Endometrial microvascular endothelial cells (primary cell): Measurements from ENCODE around the gene NFYA. TPM values are rescaled to one million over a fixed set of nuclear protein-coding genes. Genes with fewer than 3 reads are reported as not detected.

Experiments used
- in situ Hi-C: cut with HindIII; loops from 2 replicates; pipeline ENCODE4 v1.10.0; 2017; ENCODE audit warnings: low sequenced_read_pairs, low pct_unique_long_range_greater_than_20kb; ENCODE audit errors: inconsistent ontology term
- total RNA-seq: library from RNA; depleted of rRNA; stranded (reverse); fragments of >200 nt; gene quantifications from one replicate; pipeline ENCODE4 v1.2.3, GENCODE V29; 2015; ENCODE audit errors: inconsistent ontology term

The NFYA gene
- 18.7 TPM for total RNA-seq

DNA sequence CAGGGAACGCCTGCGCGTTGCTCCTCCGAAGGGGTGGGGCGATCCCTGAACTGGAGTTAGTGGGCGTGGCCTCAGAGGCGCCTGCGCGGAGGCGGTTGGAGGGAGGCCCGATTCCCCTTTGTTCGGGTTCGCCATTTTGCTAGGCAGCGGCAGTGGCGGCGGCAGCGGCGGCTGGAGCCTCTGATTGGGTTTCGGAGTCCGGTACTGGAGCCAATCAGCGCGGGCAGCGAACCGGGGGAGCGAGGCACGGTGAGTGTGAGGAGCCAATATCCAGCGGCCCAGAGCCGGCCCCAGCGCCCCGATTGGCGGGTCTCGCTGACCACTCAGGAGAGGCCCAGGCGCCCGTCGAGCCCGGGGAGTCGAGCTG is at the start of gene NFYA:
Gene NFYA (plus strand): TSS at position 139 of the 367 bp plus-strand sequence. CDS start 6,116 bp downstream, outside the sequence.
- in situ Hi-C loops = no loop called here

DNA sequence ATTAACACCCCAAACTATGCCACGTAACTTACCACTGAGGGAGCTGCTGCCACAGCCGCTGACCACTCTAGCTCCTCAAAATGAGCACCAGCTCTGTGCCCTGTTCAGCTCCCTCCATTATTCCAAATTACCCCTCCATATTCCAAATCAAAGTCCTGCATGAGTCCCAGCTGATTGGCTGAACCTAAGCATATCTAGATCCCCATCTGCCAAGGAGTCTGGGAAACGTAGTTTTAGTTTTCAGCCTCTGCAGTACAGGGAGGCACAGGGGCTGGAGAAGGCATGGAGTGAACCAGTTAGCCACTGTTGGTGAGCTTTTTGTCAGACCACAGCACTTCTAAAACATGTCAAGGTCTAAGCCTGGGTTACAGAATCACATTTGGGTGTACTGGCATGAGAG is 49.7 kb upstream of the NFYA start:
- in situ Hi-C loops = no loop called here

DNA sequence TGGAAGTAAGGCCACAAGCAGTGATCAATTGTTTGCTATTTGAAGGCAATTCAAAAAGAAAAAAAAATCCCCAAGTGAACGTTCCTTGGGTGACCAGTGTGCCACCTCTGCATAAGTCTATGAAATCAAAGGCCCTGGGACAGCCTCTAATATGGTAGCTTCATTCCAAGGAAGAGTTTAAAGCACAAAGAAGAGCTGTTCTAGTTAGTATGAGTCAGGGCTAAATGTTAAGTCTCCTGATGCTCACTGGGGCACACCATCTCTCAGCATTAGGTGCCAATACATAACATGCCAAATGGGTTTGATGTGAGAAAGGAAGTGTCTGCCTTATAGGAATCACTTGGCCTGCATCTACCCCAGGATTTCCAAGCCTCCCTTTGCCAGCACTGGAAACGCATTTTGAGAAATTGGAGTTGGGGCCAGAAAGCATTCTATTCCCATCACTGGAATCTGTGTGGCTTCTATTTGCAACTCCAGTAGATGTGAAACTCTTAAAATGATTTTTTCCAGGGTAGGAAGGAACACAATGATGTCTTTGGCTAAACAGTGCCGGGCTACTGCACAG is 46.7 kb upstream of the NFYA start:
- in situ Hi-C loops = no loop called here

DNA sequence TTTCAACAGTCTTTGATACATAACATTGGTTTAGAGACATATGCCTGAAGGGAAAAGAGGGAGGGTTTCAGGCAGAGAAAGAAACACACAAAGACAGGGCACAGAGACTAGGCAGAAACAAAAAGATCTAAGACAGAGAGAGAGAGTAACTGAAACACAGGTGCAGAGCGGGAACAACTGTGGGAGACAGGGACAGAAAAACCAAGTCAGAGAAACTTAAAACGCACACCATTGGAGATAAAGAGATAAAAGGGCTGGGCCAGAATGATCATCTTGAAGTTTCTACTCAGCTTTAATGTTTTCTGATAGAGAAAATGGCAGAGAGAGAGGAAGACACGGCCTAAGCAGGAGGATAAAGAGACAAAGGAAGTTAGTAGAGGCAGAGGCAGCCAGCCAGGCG is 45.5 kb upstream of the NFYA start:
- in situ Hi-C loops = no loop called here

DNA sequence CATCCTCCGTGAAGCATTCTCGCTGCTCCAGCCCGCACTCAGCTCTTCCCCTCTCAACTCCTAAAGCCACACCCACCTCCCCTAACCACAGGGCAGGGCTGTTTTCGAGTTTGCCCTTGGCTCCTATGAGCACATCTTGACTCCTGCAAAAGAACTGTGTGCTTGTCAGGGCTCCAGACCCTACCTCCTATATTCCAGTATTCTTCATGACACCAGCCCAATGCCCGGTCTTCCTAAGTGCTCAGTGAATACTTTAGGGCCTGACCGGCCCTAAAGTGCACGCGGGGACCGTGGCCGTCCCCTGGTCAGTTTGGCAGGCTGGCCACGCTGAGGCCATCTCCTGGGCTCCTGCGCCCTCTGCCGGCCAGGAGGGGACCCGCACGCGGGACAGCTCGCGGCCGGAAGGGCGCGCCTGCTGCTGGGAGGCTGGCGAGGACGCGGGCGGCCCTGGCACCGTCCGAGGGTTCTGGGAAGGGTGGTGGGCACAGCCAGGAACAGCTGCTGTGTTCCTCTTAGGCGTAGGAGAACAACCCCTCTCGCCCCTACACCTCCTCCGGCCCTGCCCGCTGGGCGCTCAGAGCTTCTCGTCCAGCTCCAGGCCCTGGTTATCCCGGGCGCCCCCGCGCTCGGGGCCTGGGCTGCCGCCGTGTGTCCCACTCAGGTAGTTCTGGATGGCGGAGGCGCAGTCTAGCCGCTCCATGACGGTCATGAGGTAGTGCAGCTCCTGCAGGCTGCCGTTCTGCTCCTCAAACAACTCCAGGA is 44.8 kb upstream of the NFYA start:
- in situ Hi-C loops = no loop called here

DNA sequence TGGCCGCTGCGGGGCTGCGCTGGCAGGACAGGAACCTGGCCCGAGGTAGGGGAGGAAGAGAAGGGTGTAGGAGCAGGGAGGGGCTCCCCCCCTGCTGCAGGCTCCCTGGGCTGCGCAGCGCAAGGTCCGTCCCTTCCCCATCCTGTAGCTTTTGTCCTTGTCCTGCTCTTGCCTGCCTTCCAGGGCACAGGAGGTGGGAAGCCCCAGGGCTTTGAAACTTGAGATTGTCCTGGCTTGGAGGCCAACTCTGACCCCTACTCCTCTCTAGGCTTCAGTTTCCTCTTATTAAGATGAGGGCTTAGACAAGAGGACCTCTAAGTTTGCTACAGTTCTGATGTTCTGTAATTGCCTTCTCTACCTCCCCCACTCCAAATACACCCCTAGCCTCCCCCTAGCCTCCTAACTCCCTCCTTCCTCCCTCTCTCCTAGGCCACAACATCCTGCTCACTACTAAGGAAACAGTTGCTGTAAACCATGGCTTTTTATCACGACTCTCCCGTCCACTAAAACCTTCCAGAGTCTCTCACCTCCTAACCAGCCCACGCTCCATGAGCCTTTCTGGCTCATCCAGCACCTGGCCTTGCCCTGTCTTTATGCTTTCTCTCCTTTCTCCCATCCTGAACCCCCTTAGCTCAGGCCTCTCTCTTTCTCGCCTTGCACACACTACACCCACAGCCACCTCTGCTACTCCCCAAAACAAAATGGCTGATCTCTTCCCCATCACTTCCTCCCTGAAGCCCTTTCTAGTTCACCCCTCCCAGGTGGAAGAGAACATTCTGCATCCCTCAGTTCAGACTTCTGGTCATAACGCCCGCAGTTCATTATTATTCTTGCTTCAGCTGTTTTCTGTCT is 44.0 kb upstream of the NFYA start:
- in situ Hi-C loops = no loop called here

DNA sequence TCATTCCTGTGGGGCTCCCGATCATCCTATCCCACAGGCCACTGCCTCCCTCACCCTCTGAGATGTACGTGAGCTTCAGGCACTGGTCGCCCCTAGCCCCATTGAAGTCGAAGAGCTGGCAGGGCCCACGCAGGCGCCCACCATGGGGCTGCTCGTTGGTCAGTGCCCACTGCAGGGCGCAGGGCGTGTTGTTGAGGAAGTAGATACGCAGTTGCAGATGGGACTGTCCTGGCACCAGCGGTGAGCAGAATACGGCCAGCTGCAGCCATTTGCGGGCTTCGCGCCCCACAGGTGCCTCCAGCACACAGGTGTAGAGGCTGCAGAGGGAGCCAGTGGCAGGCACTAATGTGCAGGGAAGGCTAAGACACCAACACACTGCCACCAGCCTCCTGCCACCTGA is 39.9 kb upstream of the NFYA start:
- in situ Hi-C loops = no loop called here

DNA sequence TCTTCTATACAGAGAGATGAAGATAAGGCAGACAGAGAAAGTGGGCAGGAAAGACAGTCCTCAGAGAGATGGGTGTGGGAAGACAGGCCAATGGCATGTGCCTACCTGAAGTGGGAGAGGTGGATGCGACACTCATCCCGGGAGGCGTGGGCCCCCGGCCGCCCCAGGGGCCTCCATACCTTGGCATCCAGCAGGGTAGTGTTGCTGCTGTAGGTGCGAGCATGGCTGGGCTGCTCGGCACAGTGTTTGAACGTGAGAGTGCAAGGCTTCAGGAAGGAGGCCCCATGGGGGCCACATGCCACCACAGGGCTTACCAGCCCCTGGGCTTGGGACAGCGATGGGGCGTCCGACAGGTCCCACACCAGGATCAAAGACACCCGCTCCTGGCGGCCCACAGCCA is 39.0 kb upstream of the NFYA start:
- in situ Hi-C loops = no loop called here

DNA sequence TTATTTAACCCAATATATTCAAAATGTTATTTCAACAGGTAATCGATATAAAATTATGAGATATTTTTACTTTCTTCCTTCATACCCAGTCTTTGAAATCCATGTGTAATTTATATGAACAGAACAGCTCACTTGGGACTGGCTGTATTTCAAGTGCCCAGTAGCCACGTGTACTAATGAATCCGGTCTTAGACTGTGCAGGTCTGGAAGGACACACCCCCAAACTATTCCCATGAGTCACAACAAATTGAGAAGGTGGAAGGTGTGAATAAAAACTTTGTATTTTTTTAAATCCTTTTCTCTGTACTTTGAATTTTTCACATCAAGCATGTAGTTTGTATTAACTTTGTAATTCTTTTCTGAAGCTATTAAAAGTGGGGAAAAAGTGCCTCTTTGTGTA is 36.6 kb upstream of the NFYA start:
- in situ Hi-C loops = no loop called here

DNA sequence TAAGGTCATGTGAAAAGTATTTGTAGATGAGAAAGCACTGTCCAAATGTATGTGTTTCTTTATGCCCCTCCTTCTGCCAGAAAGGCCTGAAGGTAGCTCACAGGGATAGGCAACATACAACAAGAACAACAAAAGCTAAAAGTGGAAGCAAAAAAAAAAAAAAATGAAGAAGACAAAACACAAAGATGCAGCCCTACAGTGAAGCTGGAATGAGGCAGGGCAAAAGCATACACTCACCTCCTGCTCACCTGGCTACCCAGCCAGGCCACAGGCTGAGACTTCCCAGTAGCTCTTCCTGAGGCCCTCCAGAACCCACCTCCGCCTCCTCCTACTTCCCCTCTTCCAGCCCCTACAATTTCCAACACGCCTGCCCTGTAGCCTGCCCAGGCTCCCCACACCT is 36.2 kb upstream of the NFYA start:
- in situ Hi-C loops = no loop called here

DNA sequence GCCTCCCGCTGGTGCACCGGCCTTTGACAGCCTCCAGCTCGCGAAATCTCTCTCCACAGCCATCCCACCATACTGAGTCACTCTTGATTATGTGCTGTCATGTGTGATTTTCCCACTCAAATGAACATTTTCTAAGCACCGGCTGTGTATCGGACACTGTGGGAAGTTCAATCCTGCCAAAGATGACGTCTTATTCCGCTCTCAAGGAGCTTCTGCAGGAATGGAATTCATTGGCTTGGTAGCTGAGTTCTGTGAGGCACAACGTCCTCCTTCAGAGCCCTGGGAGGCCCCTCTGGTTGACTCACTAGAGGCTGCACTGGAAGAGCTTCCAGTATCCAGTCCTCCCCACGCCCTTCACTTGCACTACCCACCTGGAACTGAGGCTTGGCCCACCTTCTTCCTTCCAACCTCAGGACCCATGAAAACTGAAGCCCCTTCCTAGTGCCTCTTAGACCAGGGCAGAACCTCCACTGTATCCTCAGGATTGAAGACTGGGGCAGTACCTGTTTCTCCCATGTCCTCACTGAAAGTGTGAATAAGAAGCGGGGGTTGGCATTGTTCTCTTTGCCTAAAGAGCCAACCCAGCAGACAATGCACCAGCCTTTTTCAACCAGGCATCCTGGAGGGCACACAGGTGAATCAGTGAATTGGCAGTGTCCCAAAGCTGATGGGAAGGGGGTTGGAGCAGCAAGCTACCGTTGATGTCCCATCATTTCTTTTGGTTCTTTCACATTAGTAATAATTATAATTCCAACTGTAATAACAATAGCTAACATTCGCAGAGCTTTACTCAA is 35.5 kb upstream of the NFYA start:
- in situ Hi-C loops = no loop called here

DNA sequence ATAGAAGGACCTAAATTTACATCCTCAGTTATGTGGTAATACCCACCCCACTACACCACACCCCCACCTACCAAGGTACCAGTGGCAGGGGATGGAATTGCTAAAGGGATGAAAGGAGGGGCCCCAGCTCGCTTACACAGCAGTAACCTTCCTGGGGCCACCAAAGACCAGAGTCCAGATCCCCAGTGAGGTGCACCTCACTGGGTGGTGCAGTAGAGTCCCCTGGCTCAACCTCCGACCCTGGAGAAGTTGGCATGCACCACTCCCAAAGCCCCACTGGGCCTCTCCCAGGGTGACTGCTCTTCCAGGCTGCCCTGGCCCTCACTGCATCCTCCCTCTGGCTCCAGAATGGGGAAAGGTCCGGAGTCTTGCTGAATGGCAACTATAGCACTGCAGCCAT is 34.6 kb upstream of the NFYA start:
- in situ Hi-C loops = no loop called here

DNA sequence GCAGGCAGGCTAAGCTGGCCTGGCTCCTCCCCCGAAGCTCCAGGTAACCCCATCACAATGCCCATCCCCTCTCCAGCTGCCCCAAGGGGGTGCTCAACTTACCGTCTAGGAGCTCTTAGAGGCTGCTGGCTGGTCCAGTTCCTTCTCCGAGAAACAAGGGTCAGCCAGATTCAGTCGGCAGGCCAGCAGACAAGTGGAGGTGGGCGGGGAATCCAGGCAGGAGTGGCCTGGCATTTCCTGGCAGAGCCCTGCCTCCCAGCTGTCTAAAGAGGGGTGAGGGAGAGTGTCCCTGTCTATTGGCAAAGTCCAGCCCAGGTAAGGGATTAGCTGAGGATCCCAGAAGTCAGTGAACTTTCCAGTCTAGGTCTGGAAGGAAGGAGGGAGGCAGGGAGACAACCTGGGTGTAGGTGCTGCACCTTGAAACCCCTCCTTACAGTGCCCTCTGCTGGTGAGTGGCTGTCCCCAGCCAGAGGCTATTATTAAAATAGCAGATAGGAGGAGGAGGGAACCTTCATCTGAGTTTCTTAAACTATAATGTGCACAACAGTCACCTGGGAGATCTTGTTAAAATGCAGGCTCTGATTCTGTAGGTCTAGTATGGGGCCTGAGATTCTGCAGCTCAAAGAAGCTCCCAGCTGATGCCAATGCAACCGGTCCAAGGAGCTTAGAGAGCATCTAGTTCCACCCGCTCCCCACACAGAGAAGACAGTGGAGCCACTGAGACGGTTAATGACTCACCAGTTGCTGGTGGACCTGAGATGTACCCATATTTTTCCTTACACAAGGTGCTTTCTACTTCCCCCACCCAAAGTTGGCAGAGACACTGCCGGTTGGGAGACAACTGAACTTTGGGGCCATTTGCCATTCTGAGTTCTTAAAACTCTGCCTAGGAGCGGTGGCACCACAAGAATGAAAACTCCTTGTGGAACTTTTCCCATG is 33.4 kb upstream of the NFYA start, which contains the start of gene UNC5CL:
Gene UNC5CL (minus strand): TSS at position 162 of the 939 bp plus-strand sequence. CDS start 4,147 bp downstream, outside the sequence.
- in situ Hi-C loops = no loop called here

DNA sequence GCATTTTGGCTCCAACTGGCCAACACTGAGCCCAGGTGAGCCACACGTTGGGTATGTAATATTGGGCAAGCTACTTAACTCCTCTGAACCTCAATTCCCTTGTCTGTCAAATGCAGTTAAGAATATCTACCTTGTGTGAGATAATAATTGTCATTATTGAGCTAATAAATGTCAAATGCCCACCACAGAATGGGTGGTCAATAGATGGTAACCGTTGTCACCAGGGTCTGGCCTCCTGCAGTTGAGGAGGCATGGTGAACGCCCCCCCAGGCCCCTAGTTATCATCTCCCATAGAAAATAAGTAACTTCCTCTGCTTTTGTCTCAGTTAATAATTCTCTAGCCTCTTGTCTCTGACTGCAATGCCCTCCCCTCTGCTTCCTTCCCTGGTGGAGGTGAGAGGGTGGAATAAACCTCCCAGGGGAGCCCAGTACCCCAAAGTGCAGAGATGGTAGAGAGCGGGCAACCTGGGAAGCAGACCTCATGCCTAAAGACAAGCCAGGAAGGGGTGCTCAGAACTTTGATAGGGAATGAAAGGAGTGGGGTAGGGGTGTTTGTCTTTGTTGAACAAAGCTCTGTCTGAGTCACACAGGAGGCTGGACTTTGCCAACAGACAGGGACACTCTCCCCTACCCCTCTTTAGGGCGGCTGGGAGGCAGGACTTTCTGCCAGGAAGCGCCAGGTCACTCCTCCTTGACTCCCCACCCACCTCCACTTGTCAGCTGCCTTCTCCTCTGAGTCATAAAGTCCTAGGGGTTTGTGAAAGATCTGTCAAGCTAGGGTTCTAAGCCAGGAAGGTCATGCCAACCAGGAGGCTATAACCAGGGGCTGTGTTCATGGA is 32.5 kb upstream of the NFYA start:
- in situ Hi-C loops = no loop called here

DNA sequence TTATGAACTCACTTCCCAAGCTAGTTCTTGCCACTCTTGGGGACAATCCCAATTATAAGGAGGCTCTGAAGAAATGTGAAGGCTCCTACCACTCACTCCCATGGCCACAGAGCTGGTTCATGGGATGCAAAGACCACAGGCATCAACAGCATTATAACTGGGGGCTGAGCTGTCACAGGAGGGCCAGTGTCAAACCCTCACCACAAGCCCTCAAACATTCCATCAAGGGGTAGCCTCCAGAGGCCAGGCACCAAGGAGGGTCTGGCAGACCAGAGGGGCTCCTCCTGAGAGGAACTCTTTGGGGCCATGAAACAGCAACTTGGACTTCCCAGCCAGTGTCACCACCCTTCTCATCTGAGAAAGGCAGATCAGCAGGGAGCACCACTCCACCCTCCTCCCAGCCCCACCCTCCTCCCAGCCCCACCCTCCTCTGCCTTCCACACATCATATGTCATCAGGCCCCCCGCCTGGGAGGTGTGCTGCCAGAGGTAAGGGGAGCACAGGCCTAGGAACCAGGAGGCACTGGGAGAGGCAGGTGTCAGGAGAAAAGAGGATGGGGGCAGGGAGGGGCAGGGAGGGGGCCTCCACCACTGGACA is 31.7 kb upstream of the NFYA start:
- in situ Hi-C loops = no loop called here

DNA sequence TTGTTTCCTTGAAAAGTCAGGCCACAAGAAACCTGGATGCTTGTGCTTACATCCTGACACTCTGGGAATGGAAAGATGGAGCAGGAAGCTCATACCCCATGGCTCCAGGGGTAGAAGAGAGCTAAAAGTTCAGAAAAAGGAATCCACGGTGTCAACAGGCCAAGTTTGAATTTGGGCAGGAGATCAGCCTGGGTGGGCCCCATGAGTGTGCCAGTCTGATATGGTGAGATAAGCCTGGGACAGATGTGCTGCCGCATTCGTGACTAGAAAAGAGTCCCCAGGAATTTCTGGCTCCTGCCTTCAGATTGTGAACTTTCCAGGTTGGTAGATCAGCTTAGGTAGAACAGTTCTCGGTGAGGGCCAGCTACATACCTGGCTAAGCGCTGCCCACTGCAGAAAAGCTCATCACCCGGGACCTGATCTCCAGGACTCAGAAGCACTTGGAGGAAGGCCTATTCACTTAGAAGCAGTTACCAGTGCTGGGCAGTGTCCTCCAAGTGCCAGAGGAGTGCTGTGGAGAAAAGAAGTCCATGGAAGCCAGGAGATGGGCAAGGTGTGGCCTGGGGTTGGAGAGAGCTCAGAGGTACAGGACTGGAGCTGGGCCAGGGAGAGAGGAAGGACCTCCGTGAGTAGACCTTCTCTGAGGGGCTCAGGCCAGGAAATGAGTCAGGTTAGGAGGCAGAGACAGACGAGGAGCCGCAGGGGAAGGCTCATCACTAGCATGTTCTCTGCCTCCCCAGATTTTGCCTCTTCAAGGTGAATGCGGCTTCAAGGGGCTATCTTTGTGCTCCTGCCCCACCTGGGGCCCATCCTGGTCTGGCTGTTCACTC is 30.3 kb upstream of the NFYA start, which contains the start of gene TSPO2:
Gene TSPO2 (plus strand): TSS at position 242 of the 830 bp plus-strand sequence. CDS start 519 bp downstream, at position 761.
- in situ Hi-C loops = no loop called here
